G401.6 (cell line): ENCODE measurements around the gene SHE.
A peak's percentile ranks its signal among the peaks of the same experiment; 100 is the strongest.

Experiments
- FAIRE-seq: peaks from 2 replicates; lab custom pipeline; 2012; peaks lifted over from hg19 to GRCh38; lab: Jason Lieb, UNC

The SHE gene

DNA sequence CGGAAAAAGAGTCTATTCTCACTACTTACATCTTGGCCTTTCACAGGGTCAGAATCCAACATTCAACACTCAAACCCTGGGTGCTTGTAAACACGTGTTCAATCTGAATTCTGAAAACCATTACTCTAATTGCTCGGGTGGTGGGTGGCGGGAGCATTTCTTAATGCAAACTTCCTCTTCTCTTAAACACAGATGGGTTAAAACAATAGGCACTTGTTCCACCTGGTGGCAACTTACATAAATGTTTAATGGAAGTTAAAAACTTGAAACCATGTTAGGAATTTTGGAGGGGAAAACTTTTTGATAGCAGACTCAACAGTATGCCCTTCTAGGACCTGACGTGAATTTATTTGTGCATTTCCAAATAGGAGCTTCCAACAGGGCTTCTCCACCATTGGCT is 23.6 kb downstream of the SHE start:
- FAIRE-seq, result peak; percentile 93

DNA sequence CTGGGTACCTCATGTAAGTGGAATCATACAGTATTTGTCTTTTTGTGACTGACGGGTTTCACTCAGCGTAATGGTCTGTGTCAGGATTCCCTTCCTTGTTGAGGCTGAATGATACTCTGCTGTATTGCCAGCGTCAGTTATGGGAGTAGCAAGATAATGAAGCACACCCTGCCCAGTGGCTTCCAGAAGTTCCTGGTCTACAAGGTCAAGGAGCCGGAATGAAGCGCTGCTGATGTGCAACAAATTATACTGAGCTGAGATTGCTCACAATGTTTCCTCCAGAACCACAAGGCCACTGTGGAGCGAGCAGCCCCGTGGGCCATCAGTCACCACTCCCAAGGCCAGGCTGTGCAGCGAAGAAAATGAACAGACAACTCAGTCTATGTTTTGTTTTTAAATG is 24.2 kb downstream of the SHE start:
- no peak for FAIRE-seq

DNA sequence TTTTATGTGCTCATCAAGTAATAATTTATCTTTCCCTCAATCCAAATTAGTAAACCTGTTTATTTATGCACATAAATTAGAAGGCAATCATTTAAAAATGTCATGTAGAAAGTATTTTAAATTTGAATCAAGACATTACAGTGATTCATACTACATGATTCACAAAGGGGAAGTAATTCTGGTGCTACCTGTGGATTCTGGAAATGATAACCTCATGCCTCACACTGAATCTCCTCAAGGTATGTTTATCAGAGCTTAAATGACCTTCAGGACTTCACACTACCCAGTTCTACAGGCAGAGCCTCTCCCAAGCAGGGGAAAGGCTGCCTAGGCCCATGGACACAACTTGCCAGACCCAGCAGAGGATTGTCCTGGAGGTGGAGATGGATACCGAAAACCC is 25.4 kb downstream of the SHE start:
- no peak for FAIRE-seq

DNA sequence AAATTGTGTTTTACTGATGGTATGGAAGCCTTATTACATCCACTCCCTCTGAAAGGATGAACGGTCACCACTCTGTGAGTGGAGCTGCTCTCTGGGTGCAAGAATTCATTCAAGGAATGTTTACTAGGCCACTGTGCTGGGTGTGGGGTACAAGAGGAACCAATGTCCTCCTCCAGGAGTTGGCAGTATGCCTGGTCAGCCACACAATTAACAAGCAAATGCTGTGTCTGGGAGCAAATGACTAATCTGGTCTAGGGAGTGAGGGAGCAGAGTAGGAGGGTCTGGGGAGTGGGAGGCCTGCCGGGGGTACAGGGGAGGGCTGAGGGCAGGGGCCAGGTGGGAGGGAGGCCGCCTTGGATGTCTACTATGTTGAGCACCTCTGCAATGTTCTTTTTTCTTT is 27.4 kb downstream of the SHE start:
- FAIRE-seq, result no peak

DNA sequence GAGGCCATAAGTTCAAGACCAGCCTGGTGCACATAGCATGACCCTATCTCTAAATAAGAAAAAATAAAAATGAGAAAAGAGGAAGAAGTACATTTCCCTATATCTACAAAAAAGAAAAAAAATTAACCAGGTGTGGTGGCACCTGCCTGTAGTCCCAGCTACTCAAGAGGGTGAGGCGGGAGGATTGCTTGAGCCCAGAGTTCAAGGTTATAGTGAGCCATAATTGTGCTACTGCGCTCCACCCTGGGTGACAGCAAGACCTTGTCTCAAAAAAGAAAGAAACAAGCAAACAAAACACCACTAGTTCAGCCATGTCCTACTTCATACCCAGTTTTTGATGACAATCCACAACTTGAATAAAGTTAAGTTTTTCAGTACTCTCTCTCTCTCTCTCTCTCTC is 30.9 kb downstream of the SHE start:
- no peak for FAIRE-seq

DNA sequence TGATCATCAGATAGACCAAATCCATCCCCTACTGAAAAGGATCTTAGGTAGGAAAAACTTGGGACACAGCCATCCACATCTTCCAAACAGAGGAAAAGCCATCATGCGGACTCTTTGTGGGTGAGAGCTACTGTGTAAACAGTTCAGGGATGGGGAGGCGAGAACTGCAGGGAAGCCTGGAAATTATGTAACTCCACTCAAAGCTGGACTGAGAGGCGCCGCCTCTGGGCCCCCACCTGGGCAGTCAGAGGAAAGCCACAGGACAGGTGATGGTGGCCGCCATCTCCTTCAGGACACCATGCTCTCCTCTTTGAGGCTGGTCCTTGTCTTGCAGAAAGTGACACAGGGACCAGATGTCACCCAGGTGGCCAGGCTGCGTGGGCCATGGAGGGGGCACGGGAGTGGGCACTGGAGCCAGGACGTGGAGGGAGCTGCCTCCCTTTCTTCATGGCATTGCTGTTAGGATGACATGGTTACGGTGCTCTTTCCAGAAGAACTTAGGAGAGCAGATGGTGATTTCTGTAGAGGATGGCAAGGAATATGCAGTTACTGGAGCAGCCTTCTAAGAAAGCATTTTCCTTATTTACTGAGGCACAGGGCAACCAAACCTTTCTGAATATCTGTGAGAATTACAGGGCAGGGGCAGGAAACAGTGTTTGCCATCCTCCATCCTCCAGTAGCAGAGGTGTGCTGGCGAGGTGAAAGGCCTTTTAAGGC is 32.2 kb downstream of the SHE start:
- FAIRE-seq, result no peak

DNA sequence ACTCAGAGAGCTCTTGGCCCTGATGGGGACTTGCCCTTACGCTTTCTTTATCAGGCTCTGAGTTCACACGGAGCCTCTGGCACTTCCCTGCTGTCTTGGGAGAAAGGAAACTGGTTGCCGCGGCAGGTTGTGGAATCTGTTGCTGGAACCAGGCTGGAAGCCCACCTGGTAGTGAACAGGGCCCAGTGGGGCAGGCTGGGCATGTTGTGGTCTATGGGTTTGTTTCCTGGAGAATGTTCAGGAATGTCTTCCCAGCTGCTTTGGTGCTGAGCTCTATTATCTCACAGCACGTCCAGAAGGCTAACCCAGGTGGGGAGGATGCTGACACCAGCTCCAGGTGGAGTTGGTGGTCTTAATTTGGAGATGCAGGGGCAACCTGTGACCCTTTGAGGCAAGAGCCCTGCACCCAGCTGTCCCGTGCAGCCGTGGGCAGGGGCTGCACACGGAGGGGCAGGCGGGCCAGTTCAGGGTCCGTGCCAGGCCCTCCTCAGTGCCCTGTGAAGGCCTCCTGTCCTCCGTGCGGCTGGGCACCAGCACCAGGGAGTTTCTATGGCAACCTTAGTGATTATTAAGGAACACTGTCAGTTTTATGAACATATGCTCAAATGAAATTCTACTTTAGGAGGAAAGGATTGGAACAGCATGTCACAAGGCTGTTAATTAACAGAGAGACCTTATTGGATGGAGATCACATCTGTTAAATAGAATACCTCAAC is 33.5 kb downstream of the SHE start:
- FAIRE-seq, result no peak

DNA sequence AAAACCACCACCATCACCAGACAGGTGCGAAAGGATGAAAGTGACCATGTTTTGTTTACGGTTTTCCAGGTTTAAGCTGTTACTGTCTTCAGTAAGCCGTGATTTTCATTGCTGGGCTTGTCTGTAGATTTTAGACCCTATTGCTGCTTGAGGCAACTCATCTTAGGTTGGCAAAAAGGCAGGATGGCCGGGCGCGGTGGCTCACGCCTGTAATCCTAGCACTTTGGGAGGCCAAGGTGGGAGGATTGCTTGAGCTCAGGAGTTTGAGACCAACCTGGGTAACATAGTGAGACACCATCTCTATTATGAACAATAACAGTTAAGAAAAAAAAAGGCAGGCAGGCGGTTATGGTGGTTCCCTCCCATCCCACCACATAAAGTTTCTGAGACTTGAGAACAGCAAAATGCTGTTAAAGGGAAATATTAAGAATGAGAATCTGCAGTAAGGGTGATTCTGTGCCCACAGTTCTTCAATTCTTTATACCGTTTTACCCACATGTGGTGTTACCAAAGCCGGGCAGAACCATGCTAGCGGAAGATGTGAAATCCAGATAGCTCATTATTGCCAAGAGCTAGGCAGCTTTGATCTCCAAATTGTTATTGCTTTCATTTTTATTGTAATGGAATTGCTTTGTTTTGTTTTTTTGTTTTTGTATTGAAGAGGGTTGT is 34.6 kb downstream of the SHE start:
- no peak for FAIRE-seq

DNA sequence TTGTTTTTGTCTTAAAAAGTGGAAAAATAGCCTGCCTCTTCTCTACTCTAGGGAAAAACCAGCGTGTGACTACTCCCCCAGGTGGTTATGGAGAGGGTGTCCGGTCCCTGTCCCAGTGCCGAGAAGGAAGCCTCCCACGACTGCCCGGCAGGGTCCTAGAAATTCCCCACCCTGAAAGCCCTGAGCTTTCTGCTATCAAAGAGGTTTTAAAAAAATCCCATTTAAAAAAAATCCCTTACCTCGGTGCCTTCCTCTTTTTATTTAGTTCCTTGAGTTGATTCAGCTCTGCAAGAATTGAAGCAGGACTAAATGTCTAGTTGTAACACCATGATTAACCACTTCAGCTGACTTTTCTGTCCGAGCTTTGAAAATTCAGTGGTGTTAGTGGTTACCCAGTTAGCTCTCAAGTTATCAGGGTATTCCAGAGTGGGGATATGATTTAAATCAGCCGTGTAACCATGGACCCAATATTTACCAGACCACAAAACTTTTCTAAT is 35.2 kb downstream of the SHE start:
- FAIRE-seq, result no peak

DNA sequence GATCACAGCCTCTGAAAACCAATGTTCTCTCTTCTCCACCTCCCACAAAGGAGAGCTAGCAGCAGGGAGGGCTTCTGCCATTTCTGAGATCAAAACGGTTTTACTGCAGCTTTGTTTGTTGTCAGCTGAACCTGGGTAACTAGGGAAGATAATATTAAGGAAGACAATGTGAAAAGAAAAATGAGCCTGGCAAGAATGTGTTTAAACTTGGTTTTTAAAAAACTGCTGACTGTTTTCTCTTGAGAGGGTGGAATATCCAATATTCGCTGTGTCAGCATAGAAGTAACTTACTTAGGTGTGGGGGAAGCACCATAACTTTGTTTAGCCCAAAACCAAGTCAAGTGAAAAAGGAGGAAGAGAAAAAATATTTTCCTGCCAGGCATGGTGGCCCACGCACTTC is 36.0 kb downstream of the SHE start:
- FAIRE-seq, result no peak

DNA sequence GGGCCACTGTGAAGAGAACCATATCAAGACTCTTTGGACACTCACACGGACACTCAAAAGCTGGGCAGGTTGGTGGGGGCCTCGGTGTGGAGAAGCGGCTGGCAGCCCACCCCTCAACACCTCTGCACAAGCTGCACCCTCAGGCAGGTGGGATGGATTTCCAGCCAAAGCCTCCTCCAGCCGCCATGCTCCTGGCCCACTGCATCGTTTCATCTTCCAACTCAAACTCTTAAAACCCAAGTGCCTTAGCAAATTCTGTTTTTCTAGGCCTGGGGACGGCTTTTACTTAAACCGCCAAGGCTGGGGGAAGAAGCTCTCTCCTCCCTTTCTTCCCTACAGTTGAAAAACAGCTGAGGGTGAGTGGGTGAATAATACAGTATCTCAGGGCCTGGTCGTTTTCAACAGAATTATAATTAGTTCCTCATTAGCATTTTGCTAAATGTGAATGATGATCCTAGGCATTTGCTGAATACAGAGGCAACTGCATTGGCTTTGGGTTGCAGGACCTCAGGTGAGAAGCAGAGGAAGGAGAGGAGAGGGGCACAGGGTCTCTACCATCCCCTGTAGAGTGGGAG is 36.5 kb downstream of the SHE start:
- FAIRE-seq, result no peak

DNA sequence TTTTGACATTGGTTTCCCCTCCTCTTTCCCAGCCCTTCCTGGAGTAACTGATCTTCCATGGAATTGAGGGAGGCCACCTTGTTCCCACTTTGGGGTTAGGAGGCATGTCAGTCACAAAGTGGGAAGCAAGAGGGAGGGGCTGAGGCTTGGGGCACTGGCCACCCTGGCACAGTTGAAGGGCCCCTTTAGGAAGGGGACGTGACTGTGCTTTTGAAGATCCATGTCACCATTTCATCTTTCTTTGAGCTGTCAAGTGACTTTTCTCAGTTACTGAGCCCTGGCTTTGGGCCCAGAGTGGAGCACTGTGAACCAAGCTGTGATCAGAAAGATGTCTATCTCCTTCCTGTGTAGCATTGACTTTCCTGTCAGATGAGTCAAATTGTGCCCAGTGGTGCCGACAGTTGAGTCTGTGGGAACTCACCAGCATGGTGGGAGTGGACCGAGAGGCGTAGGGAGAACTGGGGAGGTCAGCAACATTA is 38.7 kb downstream of the SHE start:
- no peak for FAIRE-seq

DNA sequence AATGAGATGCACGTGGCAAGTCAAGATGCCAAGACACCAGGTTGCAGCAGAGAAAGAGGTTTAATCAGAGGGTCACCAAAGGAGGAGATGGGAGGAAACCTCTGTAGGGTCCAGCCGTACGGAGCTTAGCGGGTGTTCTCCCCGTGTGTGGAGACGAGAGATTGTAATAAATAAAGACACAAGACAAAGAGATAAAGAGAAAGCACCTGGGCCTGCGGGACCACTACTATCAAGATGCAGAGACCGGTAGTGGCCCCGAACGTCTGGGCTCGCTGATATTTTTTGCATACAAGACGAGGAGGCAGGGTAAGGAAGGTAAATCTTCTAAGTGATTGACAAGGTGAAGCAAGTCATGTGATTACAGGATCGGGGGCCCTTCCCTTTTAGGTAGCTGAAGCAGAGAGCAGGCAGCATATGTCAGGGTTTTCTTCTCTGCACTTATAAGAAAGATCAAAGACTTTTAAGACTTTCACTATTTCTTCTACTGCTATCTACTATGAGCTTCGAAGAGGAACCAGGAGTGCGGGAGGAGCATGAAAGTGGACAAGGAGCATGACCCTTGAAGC is 41.4 kb downstream of the SHE start:
- FAIRE-seq, result no peak

DNA sequence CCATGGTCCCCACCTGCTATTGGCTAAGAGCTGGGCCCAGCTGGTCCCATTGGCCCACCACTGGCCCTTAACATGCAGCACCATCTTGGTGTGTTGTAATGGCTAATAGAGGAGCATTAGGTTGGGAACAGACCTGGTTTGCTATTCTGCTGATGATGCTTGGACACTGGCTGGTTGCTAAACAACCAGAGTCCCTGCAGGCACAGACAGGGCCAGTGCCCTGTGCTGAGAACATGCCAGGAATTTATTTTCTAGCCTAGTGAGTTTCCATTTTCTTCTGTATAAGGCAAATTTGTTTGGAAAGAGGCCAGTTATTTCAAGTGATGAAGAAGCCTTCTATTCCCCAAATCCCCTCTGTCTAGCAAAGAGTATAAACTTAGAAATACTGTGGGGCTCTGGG is 43.1 kb downstream of the SHE start:
- no peak for FAIRE-seq

DNA sequence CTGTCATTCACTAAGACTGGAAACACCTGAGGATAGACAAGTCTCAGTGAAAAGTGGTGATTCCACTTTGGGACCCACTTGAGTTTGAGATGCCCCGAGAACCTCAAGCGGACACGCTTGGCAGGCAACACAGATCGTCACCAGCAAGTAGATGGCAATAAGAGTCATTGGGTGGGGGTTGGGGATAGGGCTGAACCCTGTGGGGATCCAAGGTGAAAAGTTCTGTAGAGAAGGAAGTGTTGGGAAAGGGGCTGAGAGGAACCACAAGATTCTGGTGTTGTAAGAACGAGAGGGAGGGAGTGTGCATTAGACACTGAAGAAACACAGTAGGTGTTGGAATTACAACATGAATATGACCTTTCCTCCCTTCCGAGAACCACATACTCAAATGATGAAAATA is 45.6 kb downstream of the SHE start:
- FAIRE-seq, result no peak

DNA sequence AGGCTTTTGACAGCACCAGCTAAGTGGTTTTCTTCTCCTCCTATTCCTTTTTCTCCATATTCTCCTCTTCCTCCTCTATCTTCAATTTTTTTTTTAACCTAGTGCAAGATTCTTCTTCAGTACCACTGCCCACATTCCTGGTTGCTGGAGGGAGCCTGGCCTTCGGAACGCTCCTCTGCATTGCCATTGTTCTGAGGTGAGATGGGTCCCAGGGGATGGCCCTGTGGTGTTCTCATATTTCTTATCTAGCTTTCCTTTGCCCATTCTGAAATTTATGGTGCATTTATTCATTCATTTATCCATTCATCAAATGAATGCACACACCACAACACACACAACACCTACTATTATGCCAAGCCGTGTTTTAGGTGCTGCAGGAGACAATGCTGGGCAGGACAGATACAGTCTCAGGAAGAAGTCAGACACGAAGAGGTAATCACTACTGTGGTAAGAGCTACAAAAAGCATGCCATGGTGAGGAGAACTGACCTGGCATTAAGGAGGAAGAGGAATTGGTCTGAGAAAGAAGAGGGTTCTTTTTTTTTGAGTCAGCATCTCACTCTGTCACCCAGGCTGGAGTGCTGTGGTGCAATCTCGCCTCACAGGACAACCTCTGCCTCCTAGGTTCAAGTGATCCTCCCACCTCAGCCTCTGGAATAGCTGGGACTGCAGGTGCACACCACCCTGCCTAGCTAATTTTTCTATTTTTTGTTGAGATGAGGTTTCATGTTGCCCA is 47.7 kb downstream of the SHE start:
- no peak for FAIRE-seq

DNA sequence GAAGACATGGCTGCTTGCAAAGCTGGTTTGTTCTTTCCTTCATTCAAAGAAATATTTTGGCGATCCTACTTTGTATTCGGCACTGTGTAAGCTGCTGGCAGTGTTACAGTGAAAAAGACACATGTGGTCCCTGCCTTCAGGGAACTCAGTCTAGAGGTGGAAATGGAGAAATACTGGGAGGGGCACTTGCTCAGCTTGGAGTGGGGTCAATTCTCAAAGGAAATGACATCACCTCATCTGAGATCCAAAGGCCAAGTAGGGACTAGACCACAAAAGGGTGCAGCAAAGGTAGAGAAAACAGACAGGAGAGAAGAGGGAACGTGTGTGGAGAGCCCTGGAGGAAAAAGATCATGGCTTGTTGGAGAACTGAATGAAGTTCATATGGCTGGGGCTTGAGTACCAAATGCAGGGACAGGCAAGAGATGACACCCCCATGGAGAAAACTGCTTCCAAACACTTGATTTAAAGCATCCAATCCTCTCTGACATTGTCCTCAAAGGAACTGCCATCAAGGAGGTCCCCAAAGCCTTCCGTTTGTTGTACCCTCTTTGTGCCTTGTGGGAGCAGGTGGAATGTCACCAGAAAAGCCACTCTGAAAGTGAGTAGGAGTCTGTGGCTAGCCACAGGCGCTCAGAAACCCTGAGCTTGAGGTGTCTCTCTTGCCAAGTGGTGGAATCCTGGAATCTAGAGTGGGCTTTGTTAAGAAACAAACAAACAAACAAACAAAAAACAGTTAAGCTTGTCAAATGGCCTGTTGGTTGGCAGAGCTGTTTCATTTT is 48.4 kb downstream of the SHE start:
- FAIRE-seq, result no peak

DNA sequence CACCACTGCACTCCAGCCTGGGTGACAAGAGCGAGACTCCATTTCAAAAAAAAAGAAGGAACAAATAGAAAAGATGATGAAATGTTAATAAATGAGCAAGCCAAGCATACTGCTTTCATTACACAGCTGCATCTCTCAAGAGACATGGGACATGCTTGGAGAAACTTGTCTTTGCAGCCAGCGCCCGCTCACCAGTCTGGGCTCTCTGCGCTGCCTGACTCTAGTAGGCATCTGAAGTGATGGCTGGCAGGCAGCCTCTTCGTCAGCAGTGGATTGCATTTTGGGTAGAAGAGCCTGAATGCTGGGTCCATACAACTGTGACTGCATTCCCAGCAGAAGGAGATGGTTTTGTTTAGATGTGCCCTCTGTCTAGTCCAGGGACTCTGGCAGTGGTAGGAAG is 49.1 kb downstream of the SHE start:
- no peak for FAIRE-seq

DNA sequence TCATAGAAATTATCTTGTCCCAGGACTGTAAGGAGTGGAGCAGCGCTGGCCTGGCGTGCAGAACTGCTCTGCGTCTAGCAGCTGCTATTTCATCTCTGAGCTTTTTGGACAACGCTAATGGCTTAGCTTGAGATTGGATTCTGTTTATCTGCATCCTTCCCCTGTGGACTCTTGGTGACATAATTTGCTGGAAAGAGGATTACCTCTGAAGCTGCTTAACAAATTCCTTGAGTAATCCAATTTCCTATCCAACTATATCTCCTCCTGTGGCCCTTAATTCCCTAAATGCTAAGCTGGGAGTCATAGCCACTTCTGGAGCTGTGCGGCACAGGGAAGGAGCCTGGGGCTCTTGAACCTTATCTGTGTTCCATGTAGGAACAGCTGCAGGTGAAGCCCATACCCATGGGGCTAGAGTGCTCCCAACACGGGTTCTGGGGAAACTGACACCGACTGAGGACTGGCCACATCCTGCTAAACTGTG is 53.8 kb downstream of the SHE start:
- peak; percentile 95 for FAIRE-seq

DNA sequence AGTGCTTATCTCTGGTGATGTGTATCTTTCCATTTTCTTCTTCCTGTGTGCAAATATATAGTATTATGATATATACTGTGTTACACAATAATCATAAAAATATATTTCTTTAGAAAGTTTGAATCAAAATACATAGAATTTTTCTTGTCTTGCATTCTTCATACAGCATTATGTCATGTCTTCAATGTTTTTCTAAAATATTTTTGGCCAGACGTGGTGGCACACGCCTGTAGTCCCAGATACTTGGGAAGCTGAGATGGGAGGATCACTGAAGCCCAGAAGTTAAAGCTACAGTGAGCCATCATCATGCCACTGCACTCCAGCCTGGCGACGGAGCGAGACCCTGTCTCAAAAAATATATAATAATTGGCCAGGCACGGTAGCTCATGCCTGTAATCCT is 55.4 kb downstream of the SHE start:
- no peak for FAIRE-seq

DNA sequence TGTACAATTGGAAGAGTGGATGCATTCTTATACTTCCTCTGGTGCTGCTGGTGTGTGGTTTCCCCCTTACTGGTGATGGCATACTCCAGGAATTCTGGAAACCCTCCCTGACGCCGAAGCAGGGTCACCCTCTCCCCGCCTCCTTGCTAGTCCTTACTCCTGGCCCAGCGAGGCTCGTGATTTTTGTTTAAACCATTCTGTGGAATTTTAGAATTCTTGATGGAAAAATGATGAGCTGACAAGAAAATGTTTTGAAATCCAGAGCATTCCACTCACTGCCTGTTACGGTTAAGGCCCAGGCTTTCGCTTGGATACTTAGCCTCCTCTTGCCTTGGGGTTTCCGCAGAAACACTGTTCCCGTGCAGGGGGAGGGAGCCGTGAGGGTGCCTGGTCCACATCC is 55.9 kb downstream of the SHE start:
- peak; percentile 58 for FAIRE-seq
